ENCODE measurements around the gene NT5C. TPM values are rescaled to one million over a fixed set of nuclear protein-coding genes. Genes with fewer than 3 reads are reported as not detected.

The NT5C gene
- total RNA-seq, 1 donor, result 48.1 TPM

DNA sequence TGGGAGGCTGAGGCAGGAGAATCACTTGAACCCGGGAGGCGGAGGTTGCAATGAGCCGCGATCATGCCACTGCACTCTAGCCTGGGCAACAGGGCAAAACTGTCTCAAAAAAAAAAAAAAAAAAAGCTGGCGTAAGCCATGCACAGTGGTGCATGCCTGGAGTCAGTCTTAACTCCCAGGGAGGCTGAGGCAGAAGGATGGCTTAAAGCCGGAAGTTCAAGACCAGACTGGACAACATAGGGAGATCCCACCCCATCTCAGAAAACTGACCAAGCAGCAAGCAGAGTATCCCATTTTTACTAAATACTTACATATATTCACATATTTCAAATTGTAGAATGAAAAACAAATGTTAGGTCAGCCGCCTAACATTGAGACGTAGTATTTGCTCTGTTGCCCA lies 4.6 kb downstream of the NT5C start:
- peaks cover 4% of the 10 kb centered on the region for H4K20me1 ChIP-seq (ENCODE audit: insufficient read depth, low read length)
- peaks cover 11% of the 10 kb centered on the region for H3K36me3 ChIP-seq (ENCODE audit: insufficient read depth, low read length)
- TF ChIP-seq, protein P1, sequence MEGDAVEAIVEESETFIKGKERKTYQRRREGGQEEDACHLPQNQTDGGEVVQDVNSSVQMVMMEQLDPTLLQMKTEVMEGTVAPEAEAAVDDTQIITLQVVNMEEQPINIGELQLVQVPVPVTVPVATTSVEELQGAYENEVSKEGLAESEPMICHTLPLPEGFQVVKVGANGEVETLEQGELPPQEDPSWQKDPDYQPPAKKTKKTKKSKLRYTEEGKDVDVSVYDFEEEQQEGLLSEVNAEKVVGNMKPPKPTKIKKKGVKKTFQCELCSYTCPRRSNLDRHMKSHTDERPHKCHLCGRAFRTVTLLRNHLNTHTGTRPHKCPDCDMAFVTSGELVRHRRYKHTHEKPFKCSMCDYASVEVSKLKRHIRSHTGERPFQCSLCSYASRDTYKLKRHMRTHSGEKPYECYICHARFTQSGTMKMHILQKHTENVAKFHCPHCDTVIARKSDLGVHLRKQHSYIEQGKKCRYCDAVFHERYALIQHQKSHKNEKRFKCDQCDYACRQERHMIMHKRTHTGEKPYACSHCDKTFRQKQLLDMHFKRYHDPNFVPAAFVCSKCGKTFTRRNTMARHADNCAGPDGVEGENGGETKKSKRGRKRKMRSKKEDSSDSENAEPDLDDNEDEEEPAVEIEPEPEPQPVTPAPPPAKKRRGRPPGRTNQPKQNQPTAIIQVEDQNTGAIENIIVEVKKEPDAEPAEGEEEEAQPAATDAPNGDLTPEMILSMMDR (IDR thresholded peaks at IDR 0.05; ENCODE audit: extremely low read depth, low read depth, low read length), result no peak
- H3K79me2 ChIP-seq (ENCODE audit: insufficient read depth, low read length), result peaks cover 4% of the 10 kb centered on the region
- no peak for DNase-seq (ENCODE audit: insufficient read length, low spot score, missing footprints)
- H3K4me2 ChIP-seq (ENCODE audit: insufficient read depth, low read length), result no peak overlapping the region
- no peak overlapping the region for H2AFZ ChIP-seq (ENCODE audit: low read length)
- H3K27me3 ChIP-seq (ENCODE audit: insufficient read depth, low read length), result no peaks in the 10 kb centered on the region
- H3K9me3 ChIP-seq (ENCODE audit: low read depth, low read length), result no peaks in the 10 kb centered on the region
- H3K4me3 ChIP-seq (ENCODE audit: insufficient read depth, low read length), result no peak overlapping the region
- H3K4me1 ChIP-seq (ENCODE audit: insufficient read depth, low read length), result peaks cover 7% of the 10 kb centered on the region
- H3K27ac ChIP-seq (ENCODE audit: low read depth, low read length), result no peak overlapping the region

DNA sequence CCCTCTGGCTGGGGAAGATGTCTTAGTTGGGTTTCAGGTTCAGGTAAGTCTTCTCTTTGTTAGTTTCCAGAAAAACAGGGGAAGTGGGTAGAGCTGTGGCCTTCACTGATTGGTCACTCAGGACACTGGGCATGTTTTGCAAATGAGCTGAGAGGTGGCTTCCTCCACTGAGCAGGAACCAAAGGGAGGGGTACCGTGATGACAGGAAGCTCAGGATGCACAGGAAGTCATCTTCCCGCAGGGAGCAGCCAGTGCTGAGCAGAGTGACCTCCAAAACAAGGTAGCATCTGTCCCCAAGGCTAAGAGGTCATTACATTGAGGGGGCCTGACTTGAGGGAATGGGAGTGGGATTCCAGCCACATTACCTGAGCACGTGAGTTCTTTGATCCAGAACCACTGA lies 5.6 kb downstream of the NT5C start:
- TF ChIP-seq, protein P1 (IDR thresholded peaks at IDR 0.05; ENCODE audit: extremely low read depth, low read depth, low read length), result no peak
- no peak overlapping the region for H2AFZ ChIP-seq (ENCODE audit: low read length)
- DNase-seq (ENCODE audit: insufficient read length, low spot score, missing footprints), result peak; percentile 57

DNA sequence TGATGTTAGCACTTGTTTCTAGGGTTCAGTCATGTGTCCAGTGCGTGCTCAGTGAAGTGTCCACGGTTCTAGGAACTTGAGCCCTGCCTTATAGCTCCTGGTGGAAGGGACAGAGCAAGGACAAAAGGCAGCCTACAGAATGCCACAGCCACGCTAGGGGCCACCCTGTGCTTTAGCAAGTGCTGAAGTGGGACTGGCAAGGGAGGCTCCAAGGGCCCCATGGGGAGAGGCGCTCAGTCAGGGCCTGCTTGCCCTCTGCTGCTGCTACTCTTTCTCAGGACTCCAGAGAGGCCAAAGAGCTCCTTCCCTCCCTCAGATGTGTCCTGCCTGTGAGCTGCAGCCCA lies 6.8 kb downstream of the NT5C start:
- no peak overlapping the region for H3K4me2 ChIP-seq (ENCODE audit: insufficient read depth, low read length)
- peaks cover 8% of the 10 kb centered on the region for H3K36me3 ChIP-seq (ENCODE audit: insufficient read depth, low read length)
- H3K4me3 ChIP-seq (ENCODE audit: insufficient read depth, low read length), result no peak overlapping the region
- no peaks in the 10 kb centered on the region for H3K9me3 ChIP-seq (ENCODE audit: low read depth, low read length)
- H3K27ac ChIP-seq (ENCODE audit: low read depth, low read length), result no peak overlapping the region
- no peaks in the 10 kb centered on the region for H4K20me1 ChIP-seq (ENCODE audit: insufficient read depth, low read length)
- DNase-seq (ENCODE audit: insufficient read length, low spot score, missing footprints), result peak; percentile 31
- H3K79me2 ChIP-seq (ENCODE audit: insufficient read depth, low read length), result no peaks in the 10 kb centered on the region
- H3K4me1 ChIP-seq (ENCODE audit: insufficient read depth, low read length), result no peaks in the 10 kb centered on the region
- no peaks in the 10 kb centered on the region for H3K27me3 ChIP-seq (ENCODE audit: insufficient read depth, low read length)
- TF ChIP-seq, protein P1 (IDR thresholded peaks at IDR 0.05; ENCODE audit: extremely low read depth, low read depth, low read length), result no peak
- H2AFZ ChIP-seq (ENCODE audit: low read length), result no peak overlapping the region

More for the DNA sequence above, 5.6 kb downstream of the NT5C start:
- H3K27ac ChIP-seq (ENCODE audit: low read depth, low read length), result no peak overlapping the region
- H3K9me3 ChIP-seq (ENCODE audit: low read depth, low read length), result no peaks in the 10 kb centered on the region
- peaks cover 7% of the 10 kb centered on the region for H3K4me1 ChIP-seq (ENCODE audit: insufficient read depth, low read length)
- H3K27me3 ChIP-seq (ENCODE audit: insufficient read depth, low read length), result no peaks in the 10 kb centered on the region
- no peaks in the 10 kb centered on the region for H3K79me2 ChIP-seq (ENCODE audit: insufficient read depth, low read length)
- peaks cover 4% of the 10 kb centered on the region for H4K20me1 ChIP-seq (ENCODE audit: insufficient read depth, low read length)
- H3K4me3 ChIP-seq (ENCODE audit: insufficient read depth, low read length), result no peak overlapping the region
- no peak overlapping the region for H3K4me2 ChIP-seq (ENCODE audit: insufficient read depth, low read length)
- H3K36me3 ChIP-seq (ENCODE audit: insufficient read depth, low read length), result peaks cover 11% of the 10 kb centered on the region

DNA sequence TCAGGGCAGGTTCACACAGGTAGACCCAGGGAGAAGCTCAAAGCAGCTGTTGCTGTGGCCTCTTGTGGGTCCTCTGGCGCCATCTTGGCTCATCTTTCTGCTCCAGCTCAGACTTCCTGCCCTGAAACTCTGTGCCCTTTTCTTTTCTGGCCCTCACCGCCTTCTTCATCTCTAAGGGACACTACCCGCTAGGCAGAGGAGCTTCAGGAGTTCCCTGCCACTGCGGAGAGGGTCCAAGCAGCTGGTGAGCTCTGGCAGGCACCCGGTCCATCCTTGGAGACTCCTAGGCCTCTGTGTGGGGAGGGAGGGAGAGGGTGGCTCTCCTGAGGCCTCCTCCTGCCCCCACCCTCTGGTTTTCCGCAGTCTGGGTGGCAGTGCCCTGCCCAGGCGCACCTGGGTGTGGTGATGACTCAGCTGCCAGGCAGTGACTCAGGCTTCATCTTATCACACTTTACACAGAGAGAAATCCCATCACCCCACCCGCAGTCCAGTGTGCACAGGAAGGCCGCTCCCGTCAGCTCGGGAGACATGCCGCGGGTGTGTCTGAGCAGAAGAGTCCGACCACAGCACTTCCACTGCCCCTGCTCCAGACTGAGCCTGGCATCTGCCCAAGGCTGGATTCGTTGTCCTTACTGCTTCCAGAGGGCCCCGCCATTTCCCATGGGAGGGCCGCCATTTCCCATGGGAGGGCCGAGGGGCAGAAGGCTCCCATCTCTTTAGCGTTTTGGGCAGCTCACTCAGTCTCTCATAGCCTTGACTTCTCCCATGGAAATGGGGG lies 7.3 kb downstream of the NT5C start:
- H3K27ac ChIP-seq (ENCODE audit: low read depth, low read length), result no peak overlapping the region
- no peaks in the 10 kb centered on the region for H4K20me1 ChIP-seq (ENCODE audit: insufficient read depth, low read length)
- no peak overlapping the region for H2AFZ ChIP-seq (ENCODE audit: low read length)
- H3K36me3 ChIP-seq (ENCODE audit: insufficient read depth, low read length), result peaks cover 5% of the 10 kb centered on the region
- TF ChIP-seq, protein P1 (IDR thresholded peaks at IDR 0.05; ENCODE audit: extremely low read depth, low read depth, low read length), result no peak
- H3K4me1 ChIP-seq (ENCODE audit: insufficient read depth, low read length), result no peaks in the 10 kb centered on the region
- no peak overlapping the region for H3K4me2 ChIP-seq (ENCODE audit: insufficient read depth, low read length)
- no peaks in the 10 kb centered on the region for H3K79me2 ChIP-seq (ENCODE audit: insufficient read depth, low read length)
- H3K9me3 ChIP-seq (ENCODE audit: low read depth, low read length), result no peaks in the 10 kb centered on the region
- no peaks in the 10 kb centered on the region for H3K27me3 ChIP-seq (ENCODE audit: insufficient read depth, low read length)
- DNase-seq (ENCODE audit: insufficient read length, low spot score, missing footprints), result peak; percentile 90
- no peak overlapping the region for H3K4me3 ChIP-seq (ENCODE audit: insufficient read depth, low read length)
